Measurements from ENCODE around the gene NFILZ.

GRCh38 chr19:8673276-8673891 is 43.0 kb downstream of the NFILZ start:
- TF ChIP-seq TAF1 (IDR thresholded peaks at IDR 0.05; ENCODE audit: low read depth, low read length): no peak
- TF ChIP-seq POLR2AphosphoS5 (IDR thresholded peaks at IDR 0.05; ENCODE audit: low read depth, low read length): no peak
- TF ChIP-seq POLR2A (IDR thresholded peaks at IDR 0.05; ENCODE audit: control extremely low read depth in 1 of 2, low read depth in 2 of 2, low read length in 2 of 2): no peak
- no peak for TF ChIP-seq CTCF (IDR thresholded peaks at IDR 0.05; ENCODE audit: control extremely low read depth in 1 of 3, insufficient read depth in 1 of 3, low read depth in 1 of 3, low read length in 3 of 3)
- no peak for TF ChIP-seq RAD21 (IDR thresholded peaks at IDR 0.05 in 1 of 2, conservative IDR thresholded peaks at IDR 0.05 in 1 of 2; ENCODE audit: low read depth in 2 of 2, low read length in 2 of 2)
- no peak for TF ChIP-seq GTF2F1 (IDR thresholded peaks at IDR 0.05; ENCODE audit: borderline replicate concordance, low read depth, low read length)
- no peak for TF ChIP-seq SUZ12 (IDR thresholded peaks at IDR 0.05; ENCODE audit: low read length)
- TF ChIP-seq HDAC2 (IDR thresholded peaks at IDR 0.05; ENCODE audit: borderline replicate concordance in 1 of 2, low read depth in 2 of 2, low read length in 2 of 2): no peak
- no peak for TF ChIP-seq RBBP5 (IDR thresholded peaks at IDR 0.05; ENCODE audit: borderline replicate concordance, low read depth, low read length)
- TF ChIP-seq USF2 (IDR thresholded peaks at IDR 0.05; ENCODE audit: low read length): no peak
- no peak for TF ChIP-seq KDM1A (IDR thresholded peaks at IDR 0.05; ENCODE audit: borderline replicate concordance, low read length)

All from H1 (cell line).